ENCODE data around the gene ADAMTS2.
A peak's percentile ranks its signal among the peaks of the same experiment; 100 is the strongest.

Gene ADAMTS2

GRCh38 chr5:179180061-179180610 is 165.1 kb downstream of the ADAMTS2 start:
- H3K27me3 ChIP-seq (ENCODE audit: control insufficient read depth in 1 of 2, insufficient read depth in 1 of 2, low read length in 2 of 2): no peaks in the 10 kb centered on the region
- peaks cover 8% of the 10 kb centered on the region for H3K9me3 ChIP-seq (ENCODE audit: control insufficient read depth, low read length)
- H2AFZ ChIP-seq (ENCODE audit: low read depth, low read length): no peak overlapping the region
- no peak overlapping the region for H3K4me3 ChIP-seq (ENCODE audit: insufficient read depth in 1 of 2, low read depth in 1 of 2, low read length in 2 of 2)
- no peak overlapping the region for H4K91ac ChIP-seq (ENCODE audit: low read length)
- no peak for DNase-seq
- no peak overlapping the region for H4K8ac ChIP-seq (ENCODE audit: low read length)
- H2BK120ac ChIP-seq (ENCODE audit: low read depth, low read length): no peak overlapping the region
- H3K27ac ChIP-seq (ENCODE audit: low read length, poor library complexity, severe bottlenecking): no peak overlapping the region
- H3K4ac ChIP-seq (ENCODE audit: low read depth in 1 of 2, low read length in 2 of 2): no peak overlapping the region
- no peak overlapping the region for H3K18ac ChIP-seq (ENCODE audit: low read depth in 1 of 2, low read length in 2 of 2)
- no peaks in the 10 kb centered on the region for H3K79me1 ChIP-seq (replicated peaks; ENCODE audit: low read length, poor library complexity, severe bottlenecking)
- no peak overlapping the region for H3K9ac ChIP-seq (ENCODE audit: low read length)
- 92% methylated on average over 16 of the region's 16 CpGs for WGBS
- no peaks in the 10 kb centered on the region for H3K4me1 ChIP-seq (ENCODE audit: control insufficient read depth, insufficient read depth, low read depth, low read length)
- no peak overlapping the region for H3K23ac ChIP-seq (ENCODE audit: low read length in 2 of 2)
- H3K4me2 ChIP-seq (ENCODE audit: low read length, poor library complexity, severe bottlenecking): no peak overlapping the region
- no peak overlapping the region for H2BK5ac ChIP-seq (ENCODE audit: low read depth, low read length, poor library complexity, severe bottlenecking)
- H3K36me3 ChIP-seq (ENCODE audit: control insufficient read depth in 1 of 2, insufficient read depth in 2 of 2, low read depth in 1 of 2, low read length in 2 of 2): peaks cover 0 to 61% of the 10 kb centered on the region in 2 experiments
- H2BK12ac ChIP-seq (ENCODE audit: low read length in 2 of 2): no peak overlapping the region
- no peak overlapping the region for H2AK5ac ChIP-seq (ENCODE audit: low read length, severe bottlenecking)
- H3K14ac ChIP-seq (ENCODE audit: low read length in 2 of 2): peak overlapping the region in 1 of 2 experiments; percentile 83
- H2BK15ac ChIP-seq (ENCODE audit: low read depth, poor library complexity, severe bottlenecking): no peak overlapping the region

GRCh38 chr5:179177711-179178575 is 167.3 kb downstream of the ADAMTS2 start:
- H3K27me3 ChIP-seq (ENCODE audit: control insufficient read depth in 1 of 2, insufficient read depth in 1 of 2, low read length in 2 of 2): no peaks in the 10 kb centered on the region
- H3K27ac ChIP-seq (ENCODE audit: low read length, poor library complexity, severe bottlenecking): no peak overlapping the region
- H2BK15ac ChIP-seq (ENCODE audit: low read depth, poor library complexity, severe bottlenecking): no peak overlapping the region
- H4K8ac ChIP-seq (ENCODE audit: low read length): no peak overlapping the region
- no peak overlapping the region for H3K23ac ChIP-seq (ENCODE audit: low read length in 2 of 2)
- H3K14ac ChIP-seq (ENCODE audit: low read length in 2 of 2): no peak overlapping the region
- WGBS: 91% methylated on average over 8 of the region's 10 CpGs
- H2AFZ ChIP-seq (ENCODE audit: low read depth, low read length): no peak overlapping the region
- H3K4me3 ChIP-seq (ENCODE audit: insufficient read depth in 1 of 2, low read depth in 1 of 2, low read length in 2 of 2): no peak overlapping the region
- DNase-seq: no peak
- no peak overlapping the region for H3K4me2 ChIP-seq (ENCODE audit: low read length, poor library complexity, severe bottlenecking)
- H3K4ac ChIP-seq (ENCODE audit: low read depth in 1 of 2, low read length in 2 of 2): no peak overlapping the region
- peaks cover 0 to 67% of the 10 kb centered on the region in 2 experiments for H3K36me3 ChIP-seq (ENCODE audit: control insufficient read depth in 1 of 2, insufficient read depth in 2 of 2, low read depth in 1 of 2, low read length in 2 of 2)
- no peak overlapping the region for H2BK5ac ChIP-seq (ENCODE audit: low read depth, low read length, poor library complexity, severe bottlenecking)
- H3K9ac ChIP-seq (ENCODE audit: low read length): no peak overlapping the region
- peaks cover 8% of the 10 kb centered on the region for H3K9me3 ChIP-seq (ENCODE audit: control insufficient read depth, low read length)
- no peaks in the 10 kb centered on the region for H3K79me1 ChIP-seq (replicated peaks; ENCODE audit: low read length, poor library complexity, severe bottlenecking)
- H4K91ac ChIP-seq (ENCODE audit: low read length): no peak overlapping the region
- no peak overlapping the region for H2BK120ac ChIP-seq (ENCODE audit: low read depth, low read length)
- H2AK5ac ChIP-seq (ENCODE audit: low read length, severe bottlenecking): no peak overlapping the region
- no peak overlapping the region for H3K18ac ChIP-seq (ENCODE audit: low read depth in 1 of 2, low read length in 2 of 2)
- H2BK12ac ChIP-seq (ENCODE audit: low read length in 2 of 2): no peak overlapping the region
- no peaks in the 10 kb centered on the region for H3K4me1 ChIP-seq (ENCODE audit: control insufficient read depth, insufficient read depth, low read depth, low read length)

- Histone ChIP-seq H2BK120ac (ENCODE audit: low read depth, low read length) (no peak overlapping the region), H2AK5ac (ENCODE audit: low read length, severe bottlenecking) (no peak overlapping the region), H3K4me3 (ENCODE audit: insufficient read depth in 1 of 2, low read depth in 1 of 2, low read length in 2 of 2) (no peak overlapping the region), H3K18ac (ENCODE audit: low read depth in 1 of 2, low read length in 2 of 2) (no peak overlapping the region), H2AFZ (ENCODE audit: low read depth, low read length) (no peak overlapping the region), H2BK15ac (ENCODE audit: low read depth, poor library complexity, severe bottlenecking) (no peak overlapping the region), H3K9ac (ENCODE audit: low read length) (no peak overlapping the region), H3K4ac (ENCODE audit: low read depth in 1 of 2, low read length in 2 of 2) (no peak overlapping the region), H3K14ac (ENCODE audit: low read length in 2 of 2) (no peak overlapping the region), H4K8ac (ENCODE audit: low read length) (no peak overlapping the region), H3K79me1 (replicated peaks; ENCODE audit: low read length, poor library complexity, severe bottlenecking) (no peaks in the 10 kb centered on the region), H4K91ac (ENCODE audit: low read length) (no peak overlapping the region), H2BK12ac (ENCODE audit: low read length in 2 of 2) (no peak overlapping the region), H3K9me3 (ENCODE audit: control insufficient read depth, low read length) (peaks cover 8% of the 10 kb centered on the region), H3K23ac (ENCODE audit: low read length in 2 of 2) (no peak overlapping the region), H3K4me1 (ENCODE audit: control insufficient read depth, insufficient read depth, low read depth, low read length) (no peaks in the 10 kb centered on the region), H3K36me3 (ENCODE audit: control insufficient read depth in 1 of 2, insufficient read depth in 2 of 2, low read depth in 1 of 2, low read length in 2 of 2) (peaks cover 0 to 72% of the 10 kb centered on the region in 2 experiments), H3K27me3 (ENCODE audit: control insufficient read depth in 1 of 2, insufficient read depth in 1 of 2, low read length in 2 of 2) (no peaks in the 10 kb centered on the region), H2BK5ac (ENCODE audit: low read depth, low read length, poor library complexity, severe bottlenecking) (no peak overlapping the region), H3K27ac (ENCODE audit: low read length, poor library complexity, severe bottlenecking) (no peak overlapping the region), H3K4me2 (ENCODE audit: low read length, poor library complexity, severe bottlenecking) (no peak overlapping the region)
- no peak for DNase-seq
- WGBS: 85% methylated on average over 12 of the region's 13 CpGs
Observed at GRCh38 chr5:179176571-179177230, 168.6 kb downstream of the ADAMTS2 start.

GRCh38 chr5:179176166-179176565 is 169.1 kb downstream of the ADAMTS2 start:
- H2BK15ac ChIP-seq (ENCODE audit: low read depth, poor library complexity, severe bottlenecking): no peak overlapping the region
- H3K27ac ChIP-seq (ENCODE audit: low read length, poor library complexity, severe bottlenecking): no peak overlapping the region
- WGBS: 76% methylated on average over 7 of the region's 7 CpGs
- no peak overlapping the region for H3K14ac ChIP-seq (ENCODE audit: low read length in 2 of 2)
- H3K4me2 ChIP-seq (ENCODE audit: low read length, poor library complexity, severe bottlenecking): no peak overlapping the region
- H3K4me1 ChIP-seq (ENCODE audit: control insufficient read depth, insufficient read depth, low read depth, low read length): no peaks in the 10 kb centered on the region
- H3K23ac ChIP-seq (ENCODE audit: low read length in 2 of 2): no peak overlapping the region
- no peak overlapping the region for H4K8ac ChIP-seq (ENCODE audit: low read length)
- no peak overlapping the region for H2AFZ ChIP-seq (ENCODE audit: low read depth, low read length)
- no peak overlapping the region for H2BK5ac ChIP-seq (ENCODE audit: low read depth, low read length, poor library complexity, severe bottlenecking)
- H4K91ac ChIP-seq (ENCODE audit: low read length): no peak overlapping the region
- H3K9me3 ChIP-seq (ENCODE audit: control insufficient read depth, low read length): peaks cover 8% of the 10 kb centered on the region
- no peak overlapping the region for H3K4ac ChIP-seq (ENCODE audit: low read depth in 1 of 2, low read length in 2 of 2)
- DNase-seq: no peak
- no peak overlapping the region for H3K18ac ChIP-seq (ENCODE audit: low read depth in 1 of 2, low read length in 2 of 2)
- peaks cover 0 to 67% of the 10 kb centered on the region in 2 experiments for H3K36me3 ChIP-seq (ENCODE audit: control insufficient read depth in 1 of 2, insufficient read depth in 2 of 2, low read depth in 1 of 2, low read length in 2 of 2)
- H2BK12ac ChIP-seq (ENCODE audit: low read length in 2 of 2): no peak overlapping the region
- H2AK5ac ChIP-seq (ENCODE audit: low read length, severe bottlenecking): no peak overlapping the region
- no peaks in the 10 kb centered on the region for H3K79me1 ChIP-seq (replicated peaks; ENCODE audit: low read length, poor library complexity, severe bottlenecking)
- H3K27me3 ChIP-seq (ENCODE audit: control insufficient read depth in 1 of 2, insufficient read depth in 1 of 2, low read length in 2 of 2): no peaks in the 10 kb centered on the region
- H3K4me3 ChIP-seq (ENCODE audit: insufficient read depth in 1 of 2, low read depth in 1 of 2, low read length in 2 of 2): no peak overlapping the region
- H3K9ac ChIP-seq (ENCODE audit: low read length): no peak overlapping the region
- H2BK120ac ChIP-seq (ENCODE audit: low read depth, low read length): no peak overlapping the region
